Nephron (organoid): ENCODE measurements around the gene NPW.
"Not testable (repeated sequence)": the region's sequence is repeated elsewhere in the genome, so short reads cannot be mapped to it uniquely, and the experiment has no call there.

Experiments
- H3K27ac Mint-ChIP-seq, 3 experiments: 2 replicates each; pipeline ENCODE4 v1.8.0; 2020; ENCODE audit warnings: mixed read lengths in 3 of 3, mild to moderate bottlenecking in 2 of 3, moderate library complexity in 1 of 3
- H3K27me3 Mint-ChIP-seq: 2 replicates; pipeline ENCODE4 v1.8.0; 2021; ENCODE audit warnings: low read depth, mild to moderate bottlenecking, moderate library complexity, mixed read lengths
- H3K36me3 Mint-ChIP-seq: 2 replicates; pipeline ENCODE4 v1.8.0; 2020; ENCODE audit warnings: low read depth, mixed read lengths
- H3K4me1 Mint-ChIP-seq: 2 replicates; pipeline ENCODE4 v1.8.0; 2020; ENCODE audit warnings: mixed read lengths
- H3K4me3 Mint-ChIP-seq, 3 experiments: 2 replicates each; pipeline ENCODE4 v1.8.0; 2020; ENCODE audit warnings: mild to moderate bottlenecking in 3 of 3, mixed read lengths in 3 of 3, moderate library complexity in 2 of 3
- H3K9me3 Mint-ChIP-seq: 2 replicates; pipeline ENCODE4 v1.8.0; 2020; ENCODE audit warnings: mixed read lengths
- CTCF ChIP-seq, 3 experiments: fragments of 200-600 bp; sonication (generic); IDR thresholded peaks; one replicate each; pipeline ENCODE4 v1.5.0; 2021; ENCODE audit warnings: antibody characterized with exemption in 3 of 3; ENCODE audit not compliant: unreplicated experiment in 3 of 3

NPW gene

GRCh38 chr16:2007081-2007836, 12.3 kb upstream of the NPW start:
- Mint-ChIP-seq H3K4me3 (peak overlapping the region; percentile 84 to 90 (median 86)), H3K36me3 (peaks cover 3% of the 10 kb centered on the region), H3K27me3 (peaks cover 4% of the 10 kb centered on the region), H3K9me3 (no peaks in the 10 kb centered on the region), H3K27ac (peak overlapping the region; percentile 38 to 53 (median 41)), H3K4me1 (peaks cover 39% of the 10 kb centered on the region)
- TF ChIP-seq CTCF (IDR thresholded peaks at IDR 0.05; ENCODE audit: unreplicated experiment in 3 of 3): no peak

- no peaks in the 10 kb centered on the region for H3K9me3 Mint-ChIP-seq
- peak overlapping the region; percentile 62 to 82 (median 76) for H3K27ac Mint-ChIP-seq
Observed at GRCh38 chr16:2008009-2008526, 11.5 kb upstream of the NPW start.

GRCh38 chr16:2008631-2009163, 10.9 kb upstream of the NPW start:
- Mint-ChIP-seq H3K4me1 (peaks cover 39% of the 10 kb centered on the region), H3K27me3 (peaks cover 4% of the 10 kb centered on the region), H3K27ac (peak overlapping the region; percentile 62 to 82 (median 76)), H3K9me3 (no peaks in the 10 kb centered on the region), H3K36me3 (no peaks in the 10 kb centered on the region), H3K4me3 (peak overlapping the region; percentile 84 to 90 (median 86))
- no peak for TF ChIP-seq CTCF (IDR thresholded peaks at IDR 0.05; ENCODE audit: unreplicated experiment in 3 of 3)

More at GRCh38 chr16:2008009-2008526, 11.5 kb upstream of the NPW start:
- Mint-ChIP-seq H3K27me3 (peaks cover 4% of the 10 kb centered on the region), H3K4me1 (peaks cover 39% of the 10 kb centered on the region), H3K36me3 (no peaks in the 10 kb centered on the region), H3K4me3 (peak overlapping the region; percentile 84 to 90 (median 86))
- TF ChIP-seq CTCF (IDR thresholded peaks at IDR 0.05; ENCODE audit: unreplicated experiment in 3 of 3): no peak

- peaks cover 4% of the 10 kb centered on the region for H3K27me3 Mint-ChIP-seq
- peaks cover 35% of the 10 kb centered on the region for H3K4me1 Mint-ChIP-seq
- H3K27ac Mint-ChIP-seq: peak overlapping the region in 1 of 3 experiments; percentile 62
- TF ChIP-seq CTCF (IDR thresholded peaks at IDR 0.05; ENCODE audit: unreplicated experiment in 3 of 3): no peak
- no peaks in the 10 kb centered on the region for H3K36me3 Mint-ChIP-seq
- no peaks in the 10 kb centered on the region for H3K9me3 Mint-ChIP-seq
- peak overlapping the region; percentile 84 to 90 (median 86) for H3K4me3 Mint-ChIP-seq
Observed at GRCh38 chr16:2009164-2009711, 10.3 kb upstream of the NPW start.

- no peak for TF ChIP-seq CTCF (IDR thresholded peaks at IDR 0.05; ENCODE audit: unreplicated experiment in 3 of 3)
- Mint-ChIP-seq H3K4me1 (peaks cover 30% of the 10 kb centered on the region), H3K9me3 (no peaks in the 10 kb centered on the region), H3K4me3 (peak within 1 kb of the TSS; percentile 90 to 95 (median 92)), H3K27me3 (peaks cover 4% of the 10 kb centered on the region), H3K36me3 (no peaks in the 10 kb centered on the region), H3K27ac (peak within 1 kb of the TSS; percentile 95 to 98 (median 98))
Observed at GRCh38 chr16:2009791-2010510, 9.6 kb upstream of the NPW start, which contains the start of gene ZNF598. TSS of gene ZNF598 (minus strand) at chr16:2009821.

- not testable (repeated sequence) for H3K36me3 Mint-ChIP-seq, H3K27ac Mint-ChIP-seq, H3K9me3 Mint-ChIP-seq, H3K27me3 Mint-ChIP-seq
- Mint-ChIP-seq H3K4me1 (peaks cover 23% of the 10 kb centered on the region), H3K4me3 (peak overlapping the region in 2 of 3 experiments; percentile 8 to 29)
Observed at GRCh38 chr16:2011726-2012125, 7.9 kb upstream of the NPW start.
